ENCODE measurements around the gene UQCRHL. TPM values are rescaled to one million over a fixed set of nuclear protein-coding genes. Genes with fewer than 3 reads are reported as not detected.

Gene UQCRHL
- total and polyA plus RNA-seq, 2 of the 4 experiments (the other 2 are of a cell fraction): 1.4 to 2.4 TPM

DNA sequence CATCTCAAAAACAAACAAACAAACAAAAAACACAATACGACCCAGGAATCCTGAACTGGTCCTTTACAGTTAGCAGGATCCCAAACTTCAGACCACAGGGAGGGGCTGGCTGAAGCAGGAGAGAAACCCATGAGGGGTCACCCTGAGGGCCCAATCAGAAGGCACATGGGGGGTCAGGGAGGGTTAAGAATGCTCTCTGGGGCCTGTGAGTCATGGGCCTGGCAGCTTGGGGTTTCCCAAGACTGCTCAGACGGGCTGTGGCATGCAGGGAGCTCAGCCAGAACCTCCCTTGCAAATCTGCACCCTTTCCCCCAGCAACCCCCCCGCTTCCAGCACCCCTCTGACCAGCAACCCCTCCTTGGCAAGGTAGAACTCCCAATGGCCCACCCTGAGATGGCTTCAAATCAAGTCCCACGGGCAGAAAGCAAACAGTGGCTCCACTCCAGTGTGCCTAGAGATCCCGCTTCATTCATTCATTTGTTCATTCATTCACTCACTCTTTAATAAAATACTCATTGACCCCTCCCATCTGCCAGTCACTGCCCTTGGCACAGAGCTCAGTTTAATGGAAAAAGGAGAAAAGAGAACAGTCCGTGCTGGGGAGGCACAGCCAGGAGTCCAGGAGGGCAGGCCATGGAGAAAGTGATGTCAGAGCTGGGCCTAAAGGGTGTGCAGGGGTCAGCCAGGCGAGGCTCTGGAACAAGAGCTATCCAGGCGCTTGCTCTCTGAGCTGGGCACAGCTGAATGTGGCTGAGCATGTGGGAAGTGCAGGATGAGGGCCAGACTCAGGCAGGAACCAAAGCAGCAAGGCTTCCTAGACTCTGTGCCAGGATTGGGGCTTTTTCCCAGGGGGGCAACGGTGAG is 8.2 kb downstream of the UQCRHL start (continued):
- TF ChIP-seq RAD21 (IDR thresholded peaks at IDR 0.05; ENCODE audit: low read length): no peak
- TF ChIP-seq SMC3 (IDR thresholded peaks at IDR 0.05; ENCODE audit: low read depth, low read length): no peak
- peak; percentile 90 for TF ChIP-seq CEBPB (IDR thresholded peaks at IDR 0.05; ENCODE audit: low read depth, low read length)

All from IMR-90 (cell line).